Stimulated activated CD4-positive, alpha-beta T cell treated with anti-CD3 and anti-CD28 coated beads, Interleukin-12 subunit alpha, Interleukin-12 subunit beta, amount 100 ng/mL, for 4 hours (primary cell): ENCODE measurements around the gene BICDL1.
A peak's percentile ranks its signal among the peaks of the same experiment; 100 is the strongest.

ENCODE experiments used
- DNase-seq: peaks from one replicate; pipeline ENCODE4 v3.0.0-alpha.2; 2020

The BICDL1 gene

GRCh38 chr12:120102189-120103043, 113.4 kb downstream of the BICDL1 start:
- DNase-seq, result no peak

GRCh38 chr12:120103044-120103338, 114.0 kb downstream of the BICDL1 start:
- no peak for DNase-seq

GRCh38 chr12:120103371-120103770, 114.3 kb downstream of the BICDL1 start:
- DNase-seq, result no peak

GRCh38 chr12:120106151-120106550, 117.1 kb downstream of the BICDL1 start:
- no peak for DNase-seq

- no peak for DNase-seq
These were observed 120.7 kb downstream of the BICDL1 start for GRCh38 chr12:120109570-120110267.

GRCh38 chr12:120110550-120111501, 121.8 kb downstream of the BICDL1 start:
- peak; percentile 22 for DNase-seq

GRCh38 chr12:120115066-120115465, 126.0 kb downstream of the BICDL1 start:
- DNase-seq, result no peak

- DNase-seq, result peak; percentile 21
These were observed 126.8 kb downstream of the BICDL1 start for GRCh38 chr12:120115692-120116440.

GRCh38 chr12:120116441-120116791, 127.4 kb downstream of the BICDL1 start, which contains the start of gene RAB35:
Gene RAB35 (minus strand): TSS chr12:120116753. CDS start chr12:120116650, 103 bp downstream.
- DNase-seq, result no peak

GRCh38 chr12:120116792-120117651, 128.0 kb downstream of the BICDL1 start:
- peak; percentile 98 for DNase-seq

- DNase-seq, result no peak
These were observed 128.9 kb downstream of the BICDL1 start for GRCh38 chr12:120117961-120118320.

GRCh38 chr12:120118321-120119061, 129.5 kb downstream of the BICDL1 start:
- no peak for DNase-seq

- no peak for DNase-seq
These were observed 130.4 kb downstream of the BICDL1 start for GRCh38 chr12:120119271-120119973.

GRCh38 chr12:120121343-120121742, 132.3 kb downstream of the BICDL1 start:
- DNase-seq, result no peak

- no peak for DNase-seq
These were observed 132.8 kb downstream of the BICDL1 start for GRCh38 chr12:120121766-120122293.

- DNase-seq, result no peak
These were observed 136.0 kb downstream of the BICDL1 start for GRCh38 chr12:120125029-120125428.

- DNase-seq, result no peak
These were observed 137.0 kb downstream of the BICDL1 start for GRCh38 chr12:120125792-120126634.

GRCh38 chr12:120126635-120127005, 137.6 kb downstream of the BICDL1 start:
- no peak for DNase-seq

- DNase-seq, result no peak
These were observed 141.0 kb downstream of the BICDL1 start for GRCh38 chr12:120130011-120130410.
